Liver (tissue), 3 donors: ENCODE results near the gene TINAGL1.

Experiments used
- GABPA ChIP-seq, 2 donors: IDR thresholded peaks in 1 of 2; conservative IDR thresholded peaks in 1 of 2; 2 replicates each; pipeline ENCODE4 v1.6.1; 2016; ENCODE audit warnings: antibody characterized with exemption in 2 of 2, mild to moderate bottlenecking in 1 of 2, moderate library complexity in 1 of 2
- SP1 ChIP-seq: IDR thresholded peaks from 2 replicates; pipeline ENCODE4 v1.6.1; 2018; ENCODE audit warnings: antibody characterized with exemption, mild to moderate bottlenecking
- TF ChIP-seq, protein P1 (sequence below): fragments of 150-350 bp; IDR thresholded peaks from 2 replicates; pipeline ENCODE4 v1.5.1; 2017; ENCODE audit warnings: improper control_type of control experiment, low read depth, low read length; ENCODE audit not compliant: missing input control
- TF ChIP-seq, protein P2 (sequence below): IDR thresholded peaks from 2 replicates; pipeline ENCODE4 v1.6.1; 2016; ENCODE audit warnings: antibody characterized with exemption
- TF ChIP-seq, protein P3 (sequence below): IDR thresholded peaks from 2 replicates; pipeline ENCODE4 v1.6.1; 2016; ENCODE audit warnings: antibody characterized with exemption
- donor health status: healthy.
- donor health status: healthy.

DNA sequence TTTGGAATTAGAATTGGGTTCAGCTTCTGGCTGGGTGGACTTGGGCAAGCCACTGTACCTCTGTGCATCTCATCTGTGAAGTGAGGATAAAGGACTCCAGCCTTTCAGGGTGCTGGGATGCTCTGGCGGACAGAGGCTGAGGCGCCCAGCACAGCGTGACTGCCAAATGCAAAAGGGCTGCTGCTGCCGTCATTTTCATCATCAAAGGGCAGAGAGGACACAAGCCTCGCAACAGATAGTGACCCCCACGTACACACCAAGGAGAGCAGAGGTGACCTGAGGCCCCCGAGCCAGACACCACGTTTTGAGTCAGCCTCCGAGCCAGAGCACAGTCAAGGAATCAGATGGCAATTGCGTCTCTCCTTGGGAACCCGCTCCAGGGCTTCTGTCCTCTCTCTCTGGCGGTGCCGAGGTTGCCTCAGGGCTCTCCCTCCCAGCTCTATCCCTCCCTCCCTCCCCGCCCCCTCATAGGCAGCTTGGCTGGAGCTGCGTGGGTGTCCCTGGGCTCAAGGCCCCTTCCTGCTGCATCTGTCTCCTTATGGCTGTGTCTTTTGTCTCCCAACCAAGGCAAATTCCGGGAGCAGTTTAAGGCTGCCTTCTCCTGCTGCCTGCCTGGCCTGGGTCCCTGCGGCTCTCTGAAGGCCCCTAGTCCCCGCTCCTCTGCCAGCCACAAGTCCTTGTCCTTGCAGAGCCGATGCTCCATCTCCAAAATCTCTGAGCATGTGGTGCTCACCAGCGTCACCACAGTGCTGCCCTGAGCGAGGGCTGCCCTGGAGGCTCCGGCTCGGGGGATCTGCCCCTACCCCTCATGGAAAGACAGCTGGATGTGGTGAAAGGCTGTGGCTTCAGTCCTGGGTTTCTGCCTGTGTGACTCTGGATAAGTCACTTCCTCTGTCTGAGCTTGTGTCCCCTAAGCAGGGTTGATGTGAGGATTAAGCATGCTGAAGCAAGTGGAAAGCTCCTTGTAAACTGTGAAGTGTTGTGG lies 50.2 kb downstream of the TINAGL1 start:
- TF ChIP-seq GABPA (IDR thresholded peaks at IDR 0.05 in 1 of 2, conservative IDR thresholded peaks at IDR 0.05 in 1 of 2) (no peak), SP1 (no peak)
- TF ChIP-seq, protein P1, sequence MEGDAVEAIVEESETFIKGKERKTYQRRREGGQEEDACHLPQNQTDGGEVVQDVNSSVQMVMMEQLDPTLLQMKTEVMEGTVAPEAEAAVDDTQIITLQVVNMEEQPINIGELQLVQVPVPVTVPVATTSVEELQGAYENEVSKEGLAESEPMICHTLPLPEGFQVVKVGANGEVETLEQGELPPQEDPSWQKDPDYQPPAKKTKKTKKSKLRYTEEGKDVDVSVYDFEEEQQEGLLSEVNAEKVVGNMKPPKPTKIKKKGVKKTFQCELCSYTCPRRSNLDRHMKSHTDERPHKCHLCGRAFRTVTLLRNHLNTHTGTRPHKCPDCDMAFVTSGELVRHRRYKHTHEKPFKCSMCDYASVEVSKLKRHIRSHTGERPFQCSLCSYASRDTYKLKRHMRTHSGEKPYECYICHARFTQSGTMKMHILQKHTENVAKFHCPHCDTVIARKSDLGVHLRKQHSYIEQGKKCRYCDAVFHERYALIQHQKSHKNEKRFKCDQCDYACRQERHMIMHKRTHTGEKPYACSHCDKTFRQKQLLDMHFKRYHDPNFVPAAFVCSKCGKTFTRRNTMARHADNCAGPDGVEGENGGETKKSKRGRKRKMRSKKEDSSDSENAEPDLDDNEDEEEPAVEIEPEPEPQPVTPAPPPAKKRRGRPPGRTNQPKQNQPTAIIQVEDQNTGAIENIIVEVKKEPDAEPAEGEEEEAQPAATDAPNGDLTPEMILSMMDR: no peak
- TF ChIP-seq, protein P2, sequence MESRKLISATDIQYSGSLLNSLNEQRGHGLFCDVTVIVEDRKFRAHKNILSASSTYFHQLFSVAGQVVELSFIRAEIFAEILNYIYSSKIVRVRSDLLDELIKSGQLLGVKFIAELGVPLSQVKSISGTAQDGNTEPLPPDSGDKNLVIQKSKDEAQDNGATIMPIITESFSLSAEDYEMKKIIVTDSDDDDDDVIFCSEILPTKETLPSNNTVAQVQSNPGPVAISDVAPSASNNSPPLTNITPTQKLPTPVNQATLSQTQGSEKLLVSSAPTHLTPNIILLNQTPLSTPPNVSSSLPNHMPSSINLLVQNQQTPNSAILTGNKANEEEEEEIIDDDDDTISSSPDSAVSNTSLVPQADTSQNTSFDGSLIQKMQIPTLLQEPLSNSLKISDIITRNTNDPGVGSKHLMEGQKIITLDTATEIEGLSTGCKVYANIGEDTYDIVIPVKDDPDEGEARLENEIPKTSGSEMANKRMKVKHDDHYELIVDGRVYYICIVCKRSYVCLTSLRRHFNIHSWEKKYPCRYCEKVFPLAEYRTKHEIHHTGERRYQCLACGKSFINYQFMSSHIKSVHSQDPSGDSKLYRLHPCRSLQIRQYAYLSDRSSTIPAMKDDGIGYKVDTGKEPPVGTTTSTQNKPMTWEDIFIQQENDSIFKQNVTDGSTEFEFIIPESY: no peak
- TF ChIP-seq, protein P3, sequence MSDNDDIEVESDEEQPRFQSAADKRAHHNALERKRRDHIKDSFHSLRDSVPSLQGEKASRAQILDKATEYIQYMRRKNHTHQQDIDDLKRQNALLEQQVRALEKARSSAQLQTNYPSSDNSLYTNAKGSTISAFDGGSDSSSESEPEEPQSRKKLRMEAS: no peak
